Myocyte (in vitro differentiated cells): ENCODE data around the gene ESRRG. TPM values are rescaled to one million over a fixed set of nuclear protein-coding genes. Genes with fewer than 3 reads are reported as not detected.
"Not testable (repeated sequence)": the region's sequence is repeated elsewhere in the genome, so short reads cannot be mapped to it uniquely, and the experiment has no call there.

Experiments
- DNase-seq: peaks from one replicate; pipeline ENCODE4 v3.0.0-alpha.2; 2012; ENCODE audit warnings: low read depth
- total RNA-seq: library from RNA; depleted of rRNA; stranded (reverse); fragments of >200 nt; gene quantifications from 2 replicates; pipeline ENCODE4 v1.2.3, GENCODE V29; 2014

ESRRG gene
- total RNA-seq, 1 donor from 2014 or later = 1.3 TPM

- DNase-seq = no peak
Measured at GRCh38 chr1:216705676-216706075, 17.6 kb downstream of the ESRRG start.

- DNase-seq = not testable (repeated sequence)
Measured at GRCh38 chr1:216704065-216704464, 19.2 kb downstream of the ESRRG start.

GRCh38 chr1:216702170-216702569, 21.1 kb downstream of the ESRRG start:
- DNase-seq = no peak

- no peak for DNase-seq
Measured at GRCh38 chr1:216700779-216701178, 22.4 kb downstream of the ESRRG start.

- no peak for DNase-seq
Measured at GRCh38 chr1:216691710-216692109, 31.5 kb downstream of the ESRRG start.

- no peak for DNase-seq
Measured at GRCh38 chr1:216690603-216691002, 32.6 kb downstream of the ESRRG start.

- no peak for DNase-seq
Measured at GRCh38 chr1:216688127-216688657, 35.0 kb downstream of the ESRRG start.

- DNase-seq = no peak
Measured at GRCh38 chr1:216686860-216687766, 36.1 kb downstream of the ESRRG start.

- DNase-seq = no peak
Measured at GRCh38 chr1:216682752-216683151, 40.5 kb downstream of the ESRRG start.

GRCh38 chr1:216679108-216679507, 44.1 kb downstream of the ESRRG start:
- no peak for DNase-seq

GRCh38 chr1:216670118-216670883, 52.9 kb downstream of the ESRRG start:
- peak; percentile 3 for DNase-seq

- no peak for DNase-seq
Measured at GRCh38 chr1:216666441-216666840, 56.8 kb downstream of the ESRRG start.

- no peak for DNase-seq
Measured at GRCh38 chr1:216665856-216666255, 57.4 kb downstream of the ESRRG start.

GRCh38 chr1:216665406-216665805, 57.8 kb downstream of the ESRRG start:
- no peak for DNase-seq

GRCh38 chr1:216662681-216663080, 60.5 kb downstream of the ESRRG start:
- DNase-seq = no peak

- peak; percentile 1 for DNase-seq
Measured at GRCh38 chr1:216660561-216660960, 62.7 kb downstream of the ESRRG start.

- no peak for DNase-seq
Measured at GRCh38 chr1:216653001-216653400, 70.2 kb downstream of the ESRRG start.

- DNase-seq = no peak
Measured at GRCh38 chr1:216651826-216652418, 71.3 kb downstream of the ESRRG start.

GRCh38 chr1:216643176-216643575, 80.1 kb downstream of the ESRRG start:
- no peak for DNase-seq

- DNase-seq = no peak
Measured at GRCh38 chr1:216641669-216642460, 81.4 kb downstream of the ESRRG start.

- no peak for DNase-seq
Measured at GRCh38 chr1:216640100-216640499, 83.1 kb downstream of the ESRRG start.
